HTR-8/SVneo (cell line): ENCODE data around the gene GREB1L.
"Not testable (repeated sequence)": the region's sequence is repeated elsewhere in the genome, so short reads cannot be mapped to it uniquely, and the experiment has no call there.

Experiments
- DNase-seq: peaks from one replicate; pipeline ENCODE4 v3.0.0; 2011; ENCODE audit warnings: low spot score, mixed read lengths; ENCODE audit not compliant: insufficient read length
- FAIRE-seq: peaks from 2 replicates; lab custom pipeline; 2011; peaks lifted over from hg19 to GRCh38; lab: Jason Lieb, UNC

The GREB1L gene

DNA sequence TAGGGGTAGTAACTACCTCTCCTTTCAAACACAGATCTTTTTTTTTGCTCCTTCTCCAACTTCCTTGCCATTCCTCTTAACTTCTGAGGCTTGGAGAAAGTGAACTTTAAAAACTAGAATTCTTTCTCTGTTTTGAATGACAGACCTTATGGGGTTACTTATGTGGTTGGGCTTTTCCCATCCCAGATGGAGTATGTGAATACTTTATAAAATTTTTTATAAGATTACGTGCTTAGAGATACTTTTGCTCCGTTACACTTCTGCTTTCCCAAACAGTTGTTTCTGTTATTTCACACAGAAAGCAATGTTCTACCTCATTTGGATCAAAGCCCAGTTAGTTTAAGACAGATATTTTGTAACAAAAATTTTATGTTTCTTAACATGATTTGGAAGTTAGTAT, 20.2 kb downstream of the GREB1L start:
- FAIRE-seq (no peak), DNase-seq (no peak)

DNA sequence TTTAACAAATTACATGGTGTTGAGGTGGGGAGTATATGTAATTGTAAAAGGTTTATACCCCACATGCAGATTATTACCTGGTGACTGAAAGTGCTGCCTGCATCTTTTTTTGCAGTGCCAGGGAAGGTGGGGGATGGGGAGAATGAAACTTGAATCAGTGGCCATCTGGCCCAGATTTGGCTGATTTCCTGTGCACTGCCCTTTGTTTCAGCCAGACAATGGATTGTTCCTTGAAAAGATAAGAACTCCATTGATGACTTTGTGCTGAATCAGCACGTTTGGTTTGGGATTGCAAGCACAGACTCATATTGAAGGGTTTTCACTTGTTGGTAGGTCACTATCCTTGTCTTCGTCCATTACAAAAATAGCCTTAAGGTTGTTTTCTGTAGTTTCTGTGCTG, 20.9 kb downstream of the GREB1L start:
- no peak for DNase-seq
- FAIRE-seq, result peak; percentile 31

DNA sequence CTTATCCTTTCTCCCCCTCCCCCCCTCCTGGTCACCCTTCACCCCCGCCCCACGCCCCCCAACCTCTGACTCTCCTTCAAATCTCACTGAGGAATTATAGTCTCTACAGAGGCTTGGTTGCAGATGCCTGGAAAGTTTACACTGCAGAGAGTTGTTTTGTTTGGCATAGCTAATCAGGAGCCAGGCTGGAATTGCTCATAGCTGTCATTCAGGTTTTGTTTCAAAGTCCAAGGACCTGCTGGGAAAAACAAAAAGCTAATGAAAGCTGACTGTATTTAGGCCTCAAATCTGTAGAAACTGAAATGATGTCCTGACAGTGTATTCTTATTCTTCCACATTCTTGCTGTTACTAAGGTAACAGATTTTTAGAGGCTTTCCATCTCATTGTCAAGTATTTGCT, 22.6 kb downstream of the GREB1L start:
- FAIRE-seq, result no peak
- DNase-seq, result no peak

GRCh38 chr18:21265971-21266673, 24.1 kb downstream of the GREB1L start:
- no peak for FAIRE-seq
- DNase-seq, result no peak

GRCh38 chr18:21267400-21267799, 25.4 kb downstream of the GREB1L start:
- FAIRE-seq, result no peak
- no peak for DNase-seq

DNA sequence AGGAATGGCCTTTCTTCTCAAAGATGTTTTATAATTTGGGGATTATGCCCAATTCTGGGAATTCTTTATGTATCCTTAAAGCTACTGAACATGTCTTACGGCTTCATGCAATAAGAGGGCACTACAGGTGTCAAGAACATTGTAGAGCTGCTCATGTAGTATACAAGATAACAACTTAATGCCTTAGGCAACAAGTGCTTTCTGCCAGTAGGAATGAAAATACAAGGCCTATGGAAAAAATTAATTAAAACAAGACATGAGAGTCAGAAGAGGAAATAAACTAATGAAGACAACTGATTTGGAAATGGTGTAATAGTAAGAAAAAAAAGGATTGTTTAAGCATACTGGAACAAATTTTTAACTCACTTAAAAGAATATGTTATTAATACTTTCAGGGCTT, 27.3 kb downstream of the GREB1L start:
- no peak for DNase-seq
- no peak for FAIRE-seq

GRCh38 chr18:21270453-21270852, 28.4 kb downstream of the GREB1L start:
- FAIRE-seq (no peak), DNase-seq (no peak)

DNA sequence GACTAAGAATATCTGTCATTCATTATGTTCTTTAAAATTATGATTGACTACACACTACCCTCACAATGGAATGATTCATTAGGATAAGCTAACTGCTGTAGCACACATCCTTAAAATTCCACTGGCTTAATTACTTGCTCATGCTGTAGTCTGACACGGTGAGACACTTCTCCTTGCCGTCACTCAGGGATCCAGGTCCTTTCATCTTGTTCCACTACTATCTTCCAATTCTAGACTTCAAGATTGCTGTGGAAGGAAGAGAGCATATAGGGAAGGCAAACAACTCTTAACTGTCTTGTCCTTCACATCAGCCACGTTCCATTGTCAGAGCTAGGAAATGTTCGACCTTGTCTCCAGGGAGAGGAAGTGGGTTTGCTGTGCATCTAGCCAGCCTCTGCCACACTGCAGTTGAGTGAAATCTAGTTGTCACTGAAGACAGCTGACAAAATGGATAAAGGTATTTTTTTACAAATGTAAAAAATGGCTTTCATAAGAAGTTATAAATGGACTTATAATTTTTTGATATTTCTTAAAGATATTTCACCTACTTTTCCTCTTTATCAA, 30.1 kb downstream of the GREB1L start:
- FAIRE-seq (peak; percentile 72), DNase-seq (no peak)

DNA sequence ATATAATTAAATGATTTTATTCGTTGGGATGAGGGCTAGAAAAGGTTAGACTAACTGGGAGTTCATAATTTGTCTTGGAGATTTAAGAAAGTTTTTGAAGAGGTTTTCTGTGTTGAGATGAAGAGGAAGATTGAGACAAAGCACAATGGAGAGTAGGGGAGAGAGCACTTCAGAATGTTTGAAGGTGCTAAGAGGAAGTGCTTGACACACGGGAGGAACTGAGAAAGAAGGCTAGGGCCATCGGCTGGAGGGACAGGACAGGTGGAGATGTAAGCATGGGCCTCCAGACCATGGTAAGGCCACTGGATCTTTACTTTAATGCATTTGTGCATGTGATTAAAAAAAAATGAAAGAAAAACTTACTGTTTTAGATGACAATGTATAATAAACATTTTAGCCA, 31.5 kb downstream of the GREB1L start:
- FAIRE-seq, result no peak
- DNase-seq, result no peak

DNA sequence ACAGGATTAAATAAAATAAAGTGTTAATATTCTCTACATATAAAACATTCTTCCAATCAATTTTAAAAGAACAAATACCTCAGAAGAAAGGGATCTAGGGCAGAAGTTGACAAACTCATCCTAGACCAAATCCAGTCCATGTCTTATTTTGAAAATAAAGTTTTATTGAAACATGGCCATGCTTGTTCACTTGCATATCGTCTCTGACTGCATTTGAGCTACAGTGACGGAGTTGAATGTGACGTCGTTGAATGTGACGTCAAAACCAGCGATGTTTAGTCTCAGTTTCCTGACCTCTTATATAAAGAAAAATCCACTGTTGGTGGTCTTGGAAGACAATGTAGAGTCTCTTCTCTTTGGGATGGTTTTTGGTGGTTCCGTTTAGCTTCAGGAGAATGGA, 33.6 kb downstream of the GREB1L start:
- DNase-seq, result no peak
- no peak for FAIRE-seq

DNA sequence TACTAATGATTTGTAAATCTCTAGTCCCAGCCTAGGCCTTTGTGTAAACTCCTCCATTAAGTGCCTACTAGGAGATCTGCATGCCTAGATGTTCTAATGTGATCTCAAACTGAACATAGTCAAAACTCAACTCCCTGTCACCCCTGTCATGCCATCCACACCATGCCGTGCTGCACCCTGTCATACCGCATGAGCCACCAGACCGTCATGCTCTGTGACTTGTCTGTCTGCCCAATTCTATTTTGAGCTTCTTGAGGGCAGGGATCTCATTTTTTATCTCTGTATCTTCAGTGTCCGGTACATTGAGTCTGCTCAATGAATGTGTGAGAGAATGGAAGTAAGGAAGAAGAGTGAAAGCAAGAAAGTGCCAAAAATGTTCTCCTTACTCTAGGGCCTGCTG, 35.5 kb downstream of the GREB1L start:
- DNase-seq (no peak), FAIRE-seq (no peak)

DNA sequence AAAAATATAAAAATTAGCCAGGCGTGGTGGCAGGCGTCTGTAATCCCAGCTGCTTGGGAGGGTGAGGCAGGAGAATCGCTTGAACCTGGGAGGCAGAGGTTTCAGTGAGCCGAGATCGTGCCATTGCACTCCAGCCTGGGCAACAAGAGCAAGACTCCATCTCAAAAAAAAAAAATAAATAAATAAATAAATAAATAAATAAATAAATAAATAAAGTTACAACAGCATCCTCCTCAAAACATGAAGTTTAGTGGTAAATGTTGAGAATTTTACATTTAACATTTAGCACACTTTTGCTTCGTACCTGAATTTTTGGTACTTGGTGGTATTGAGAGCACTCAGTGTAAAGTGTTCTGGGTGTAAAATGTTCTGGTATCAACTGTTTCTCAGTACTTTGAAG, 36.2 kb downstream of the GREB1L start:
- DNase-seq, FAIRE-seq: not testable (repeated sequence)

- no peak for DNase-seq
- FAIRE-seq, result no peak
Measured at GRCh38 chr18:21281603-21282002, 39.6 kb downstream of the GREB1L start.

DNA sequence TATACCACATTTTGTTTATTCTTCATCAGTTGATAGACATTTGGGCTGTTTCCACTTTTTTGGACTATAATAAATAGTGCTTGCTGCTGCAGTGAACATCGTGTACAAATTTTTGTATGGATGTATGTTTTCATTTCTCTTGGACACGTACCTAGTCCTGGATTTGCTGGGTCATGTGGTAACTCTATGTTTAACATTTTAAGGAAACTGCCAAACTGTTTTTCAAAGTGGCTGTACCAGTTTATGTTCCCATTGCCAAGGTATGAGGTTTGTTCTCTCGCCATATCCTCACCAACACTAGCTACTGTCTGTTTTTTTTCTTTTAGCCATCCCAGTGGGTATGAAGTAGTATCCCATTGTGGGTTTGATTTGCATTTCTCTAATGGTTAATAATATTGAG, 42.5 kb downstream of the GREB1L start:
- FAIRE-seq, result no peak
- no peak for DNase-seq

GRCh38 chr18:21289827-21290226, 47.8 kb downstream of the GREB1L start:
- FAIRE-seq (no peak), DNase-seq (no peak)

DNA sequence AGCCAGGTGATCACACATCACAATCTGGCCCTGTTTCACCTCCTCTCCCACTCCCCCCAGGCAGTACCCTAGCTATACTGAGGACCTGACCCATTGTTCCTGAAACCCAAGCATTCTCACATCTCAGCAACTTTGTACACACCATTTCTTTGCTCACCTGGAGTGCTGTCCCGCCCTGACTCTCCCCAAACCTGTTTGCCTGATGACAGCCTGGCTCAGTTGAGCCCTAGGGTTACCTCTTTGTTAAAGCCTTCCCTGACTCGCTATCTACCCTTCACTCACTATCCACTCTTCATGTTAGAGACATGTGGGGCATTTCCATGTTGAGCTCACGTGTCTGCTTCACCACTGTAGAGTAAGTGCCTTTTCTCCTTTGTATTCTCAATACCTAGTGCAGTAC, 49.1 kb downstream of the GREB1L start:
- no peak for DNase-seq
- FAIRE-seq, result no peak

- FAIRE-seq, result no peak
- DNase-seq, result no peak
Measured at GRCh38 chr18:21293479-21293878, 51.4 kb downstream of the GREB1L start.

DNA sequence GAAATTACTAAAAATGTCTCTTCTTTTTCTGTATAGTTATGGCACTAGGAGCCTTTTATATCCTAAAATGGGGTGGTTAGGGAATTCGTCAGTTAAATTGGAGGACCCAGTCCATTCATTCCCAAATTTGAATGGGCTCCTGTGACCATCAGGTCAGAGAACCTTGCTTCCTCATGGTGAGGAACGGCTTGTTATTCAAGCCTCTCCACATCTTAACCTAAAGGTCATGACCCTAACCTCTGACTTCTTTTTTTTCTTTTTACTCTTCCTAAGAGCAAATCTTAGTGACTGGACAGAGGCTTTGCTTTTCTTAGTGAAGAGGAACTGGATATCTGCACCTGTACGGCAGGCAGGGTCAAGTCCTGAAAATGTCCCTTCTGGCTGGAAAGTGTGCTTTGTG, 53.1 kb downstream of the GREB1L start:
- DNase-seq, result no peak

DNA sequence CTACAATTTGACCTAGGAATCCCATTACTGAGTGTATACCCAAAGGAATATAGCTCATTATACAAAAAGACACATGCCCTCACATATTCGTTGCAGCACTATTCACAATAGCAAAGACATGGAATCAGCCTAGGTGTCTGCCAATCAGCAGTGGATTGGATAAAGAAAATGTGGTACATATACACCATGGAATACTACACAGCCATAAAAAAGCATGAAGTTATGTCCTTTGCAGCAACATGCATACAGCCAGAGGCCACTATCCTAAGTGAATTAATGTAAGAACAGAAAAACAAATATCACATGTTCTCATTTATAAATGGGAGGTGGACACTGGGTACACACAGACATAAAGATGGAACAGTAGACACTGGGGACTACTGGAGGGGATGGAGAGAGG, 54.0 kb downstream of the GREB1L start:
- DNase-seq (no peak), FAIRE-seq (no peak)

More for the DNA sequence above, 53.1 kb downstream of the GREB1L start:
- no peak for FAIRE-seq

- no peak for DNase-seq
- no peak for FAIRE-seq
Measured at GRCh38 chr18:21298351-21298750, 56.3 kb downstream of the GREB1L start.

DNA sequence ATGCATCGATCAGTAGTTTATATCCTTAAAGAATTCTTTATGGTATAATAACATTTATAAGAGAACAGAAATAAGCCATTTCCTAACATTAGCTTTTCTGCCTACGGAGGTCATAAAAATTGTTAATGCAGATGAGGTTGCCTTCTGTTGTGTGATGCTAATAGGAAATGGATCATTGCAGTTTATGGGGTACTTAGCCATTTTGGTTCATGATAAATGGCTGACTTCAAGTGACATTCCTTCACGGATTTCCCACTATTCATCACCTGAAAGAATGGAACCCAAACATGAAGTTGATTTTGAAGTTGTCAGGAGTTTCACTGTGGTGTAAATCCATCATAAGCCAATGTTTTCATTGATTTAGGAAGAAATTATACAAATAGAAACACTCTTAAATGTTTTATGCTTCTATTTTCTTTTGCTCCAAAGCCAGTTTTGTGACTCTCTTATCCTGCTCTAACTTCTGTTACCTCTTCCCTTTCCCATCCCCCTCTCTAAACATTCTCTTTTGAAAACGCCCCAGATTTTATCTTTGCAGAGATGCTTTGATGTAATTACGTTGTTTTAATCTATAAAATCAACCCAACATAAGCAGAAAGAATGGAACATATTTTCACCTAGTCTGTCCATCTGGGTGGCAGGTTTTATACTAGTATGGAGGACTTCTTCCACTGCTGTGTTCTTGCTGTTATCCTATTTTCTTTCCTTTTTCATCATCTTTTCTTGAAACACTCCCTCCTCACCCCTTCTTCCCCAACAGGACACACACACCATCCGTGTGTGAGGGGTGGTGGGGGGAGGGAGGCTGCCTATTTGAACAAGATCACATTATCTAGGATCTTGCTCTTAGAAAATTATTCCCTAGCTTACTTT, 58.2 kb downstream of the GREB1L start:
- no peak for DNase-seq

GRCh38 chr18:21300908-21301200, 58.8 kb downstream of the GREB1L start:
- DNase-seq, result no peak
- FAIRE-seq, result no peak

More for the DNA sequence above, 58.2 kb downstream of the GREB1L start:
- FAIRE-seq, result no peak
